Esophagus (tissue), 2 donors: ENCODE results near the gene CSTPP1. TPM values are rescaled to one million over a fixed set of nuclear protein-coding genes. Genes with fewer than 3 reads are reported as not detected.

Source experiments
- H3K27ac ChIP-seq, 2 donors: one replicate each; pipeline ENCODE4 v1.5.1; 2013; ENCODE audit warnings: low read depth in 2 of 2, mild to moderate bottlenecking in 2 of 2, inconsistent platforms in 1 of 2, low read length in 1 of 2, moderate library complexity in 1 of 2
- H3K27me3 ChIP-seq, 2 donors: one replicate each; pipeline ENCODE4 v1.6.1; 2013; ENCODE audit warnings: low read length in 2 of 2, control low read depth in 1 of 2, mild to moderate bottlenecking in 1 of 2; ENCODE audit not compliant: insufficient read depth in 2 of 2, control insufficient read depth in 1 of 2
- H3K36me3 ChIP-seq, 2 donors: one replicate each; pipeline ENCODE4 v1.6.1; 2013; ENCODE audit warnings: low read length in 1 of 2; ENCODE audit not compliant: control insufficient read depth in 2 of 2, insufficient read depth in 2 of 2
- H3K4me1 ChIP-seq, 2 donors: one replicate each; pipeline ENCODE4 v1.6.1; 2013; ENCODE audit warnings: low read length in 1 of 2; ENCODE audit not compliant: control insufficient read depth in 2 of 2, insufficient read depth in 2 of 2
- H3K4me3 ChIP-seq, 2 donors: one replicate each; pipeline ENCODE4 v1.5.1; 2013; ENCODE audit warnings: low read length in 2 of 2, mild to moderate bottlenecking in 2 of 2, low read depth in 1 of 2, moderate library complexity in 1 of 2
- H3K9me3 ChIP-seq, 2 donors: one replicate each; pipeline ENCODE4 v1.6.1; 2013; ENCODE audit warnings: mild to moderate bottlenecking in 2 of 2, low read depth in 1 of 2, low read length in 1 of 2, moderate library complexity in 1 of 2; ENCODE audit not compliant: control insufficient read depth in 2 of 2, insufficient read depth in 1 of 2
- WGBS, 2 donors: extraction: QIAGEN DNeasy Blood & Tissue Kit; methylation state at CpG; one replicate each; pipeline ENCODE4 v1.1.7; 2013; 5-methylcytosine and 5-hydroxymethylcytosine counted together
- polyA plus RNA-seq, 2 donors: library from polyadenylated mRNA; stranded (reverse); fragments of 200-250 nt; gene quantifications; one replicate each; pipeline ENCODE4 v1.2.3, GENCODE V29; 2013
- donor health status: healthy with polysubstance abuse.
- donor health status: Bipolar disorder and iron deficiency.

Gene CSTPP1
- polyA plus RNA-seq, 2 donors: 8.3 to 13.0 TPM

GRCh38 chr11:46967962-46968361 lies 31.4 kb downstream of the CSTPP1 start:
- Histone ChIP-seq H3K27ac (no peak overlapping the region), H3K4me1 (no peaks in the 10 kb centered on the region), H3K4me3 (no peak overlapping the region), H3K27me3 (no peaks in the 10 kb centered on the region), H3K9me3 (no peaks in the 10 kb centered on the region), H3K36me3 (no peaks in the 10 kb centered on the region)
- 96 to 97% methylated on average over 2 of the region's 2 CpGs for WGBS, 2 donors

GRCh38 chr11:46969379-46969778 lies 32.8 kb downstream of the CSTPP1 start:
- no peak overlapping the region for H3K4me3 ChIP-seq
- no peaks in the 10 kb centered on the region for H3K27me3 ChIP-seq
- peaks cover 0 to 3% of the 10 kb centered on the region in 2 donors for H3K36me3 ChIP-seq
- no peak overlapping the region for H3K27ac ChIP-seq
- WGBS, 2 donors: 90 to 91% methylated on average over 2 of the region's 2 CpGs
- no peaks in the 10 kb centered on the region for H3K4me1 ChIP-seq
- H3K9me3 ChIP-seq: no peaks in the 10 kb centered on the region

- no peak overlapping the region for H3K4me3 ChIP-seq
Observed at GRCh38 chr11:46970913-46971625, 34.5 kb downstream of the CSTPP1 start.

GRCh38 chr11:46972343-46972742 lies 35.8 kb downstream of the CSTPP1 start:
- no peaks in the 10 kb centered on the region for H3K27me3 ChIP-seq
- peaks cover 0 to 2% of the 10 kb centered on the region in 2 donors for H3K4me1 ChIP-seq
- no peak overlapping the region for H3K27ac ChIP-seq
- no peaks in the 10 kb centered on the region for H3K9me3 ChIP-seq
- H3K4me3 ChIP-seq: no peak overlapping the region
- WGBS, 2 donors: 67 to 89% methylated on average over 2 of the region's 2 CpGs
- peaks cover 0 to 4% of the 10 kb centered on the region in 2 donors for H3K36me3 ChIP-seq

More at GRCh38 chr11:46970913-46971625, 34.5 kb downstream of the CSTPP1 start:
- H3K9me3 ChIP-seq: no peaks in the 10 kb centered on the region
- H3K4me1 ChIP-seq: no peaks in the 10 kb centered on the region
- no peaks in the 10 kb centered on the region for H3K27me3 ChIP-seq
- H3K36me3 ChIP-seq: peaks cover 0 to 3% of the 10 kb centered on the region in 2 donors
- WGBS, 2 donors: 91 to 93% methylated on average over 3 of the region's 3 CpGs
- H3K27ac ChIP-seq: no peak overlapping the region

- WGBS, 2 donors: 79 to 94% methylated on average over 2 of the region's 2 CpGs
- Histone ChIP-seq H3K27ac (no peak overlapping the region), H3K27me3 (no peaks in the 10 kb centered on the region), H3K4me1 (peaks cover 0 to 2% of the 10 kb centered on the region in 2 donors), H3K9me3 (no peaks in the 10 kb centered on the region), H3K4me3 (no peak overlapping the region), H3K36me3 (peaks cover 0 to 4% of the 10 kb centered on the region in 2 donors)
Observed at GRCh38 chr11:46972821-46973220, 36.3 kb downstream of the CSTPP1 start.

GRCh38 chr11:46976182-46976854 lies 39.8 kb downstream of the CSTPP1 start:
- no peaks in the 10 kb centered on the region for H3K9me3 ChIP-seq
- H3K4me3 ChIP-seq: no peak overlapping the region
- no peaks in the 10 kb centered on the region for H3K27me3 ChIP-seq
- H3K36me3 ChIP-seq: peaks cover 0 to 4% of the 10 kb centered on the region in 2 donors
- H3K27ac ChIP-seq: no peak overlapping the region
- 81 to 90% methylated on average over 5 of the region's 5 CpGs for WGBS, 2 donors
- H3K4me1 ChIP-seq: peaks cover 0 to 2% of the 10 kb centered on the region in 2 donors

GRCh38 chr11:46977038-46977813 lies 40.7 kb downstream of the CSTPP1 start:
- 78 to 84% methylated on average over 7 of the region's 7 CpGs for WGBS, 2 donors
- no peaks in the 10 kb centered on the region for H3K9me3 ChIP-seq
- H3K4me1 ChIP-seq: peaks cover 0 to 2% of the 10 kb centered on the region in 2 donors
- no peak overlapping the region for H3K27ac ChIP-seq
- no peaks in the 10 kb centered on the region for H3K27me3 ChIP-seq
- H3K36me3 ChIP-seq: peaks cover 0 to 4% of the 10 kb centered on the region in 2 donors
- H3K4me3 ChIP-seq: no peak overlapping the region

- Histone ChIP-seq H3K36me3 (peaks cover 0 to 4% of the 10 kb centered on the region in 2 donors), H3K4me1 (peaks cover 0 to 2% of the 10 kb centered on the region in 2 donors), H3K27me3 (no peaks in the 10 kb centered on the region), H3K4me3 (no peak overlapping the region), H3K9me3 (no peaks in the 10 kb centered on the region), H3K27ac (no peak overlapping the region)
- 65 to 88% methylated on average over 1 of the region's 1 CpG for WGBS, 2 donors
Observed at GRCh38 chr11:46978005-46978491, 41.5 kb downstream of the CSTPP1 start.

- Histone ChIP-seq H3K4me3 (no peak overlapping the region), H3K27me3 (no peaks in the 10 kb centered on the region), H3K9me3 (no peaks in the 10 kb centered on the region), H3K36me3 (peaks cover 0 to 2% of the 10 kb centered on the region in 2 donors), H3K4me1 (peaks cover 0 to 2% of the 10 kb centered on the region in 2 donors), H3K27ac (no peak overlapping the region)
- WGBS, 2 donors: 87 to 88% methylated on average over 5 of the region's 5 CpGs
Observed at GRCh38 chr11:46979358-46979757, 42.8 kb downstream of the CSTPP1 start.
